ENCODE data around the gene CLCN2.
A peak's percentile ranks its signal among the peaks of the same experiment; 100 is the strongest.

Gene CLCN2

DNA sequence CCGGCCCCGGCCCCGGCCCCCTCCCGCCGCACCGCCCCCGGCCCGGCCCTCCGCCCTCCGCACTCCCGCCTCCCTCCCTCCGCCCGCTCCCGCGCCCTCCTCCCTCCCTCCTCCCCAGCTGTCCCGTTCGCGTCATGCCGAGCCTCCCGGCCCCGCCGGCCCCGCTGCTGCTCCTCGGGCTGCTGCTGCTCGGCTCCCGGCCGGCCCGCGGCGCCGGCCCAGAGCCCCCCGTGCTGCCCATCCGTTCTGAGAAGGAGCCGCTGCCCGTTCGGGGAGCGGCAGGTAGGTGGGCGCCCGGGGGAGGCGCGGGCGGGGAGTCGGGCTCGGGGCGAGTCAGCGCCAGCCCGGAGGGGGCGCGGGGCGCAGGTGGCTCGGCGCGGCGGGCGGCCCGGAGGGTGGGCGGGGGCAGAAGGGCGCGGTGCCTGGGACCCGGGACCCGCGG, 18.8 kb upstream of the CLCN2 start:
- no peak for DNase-seq

DNA sequence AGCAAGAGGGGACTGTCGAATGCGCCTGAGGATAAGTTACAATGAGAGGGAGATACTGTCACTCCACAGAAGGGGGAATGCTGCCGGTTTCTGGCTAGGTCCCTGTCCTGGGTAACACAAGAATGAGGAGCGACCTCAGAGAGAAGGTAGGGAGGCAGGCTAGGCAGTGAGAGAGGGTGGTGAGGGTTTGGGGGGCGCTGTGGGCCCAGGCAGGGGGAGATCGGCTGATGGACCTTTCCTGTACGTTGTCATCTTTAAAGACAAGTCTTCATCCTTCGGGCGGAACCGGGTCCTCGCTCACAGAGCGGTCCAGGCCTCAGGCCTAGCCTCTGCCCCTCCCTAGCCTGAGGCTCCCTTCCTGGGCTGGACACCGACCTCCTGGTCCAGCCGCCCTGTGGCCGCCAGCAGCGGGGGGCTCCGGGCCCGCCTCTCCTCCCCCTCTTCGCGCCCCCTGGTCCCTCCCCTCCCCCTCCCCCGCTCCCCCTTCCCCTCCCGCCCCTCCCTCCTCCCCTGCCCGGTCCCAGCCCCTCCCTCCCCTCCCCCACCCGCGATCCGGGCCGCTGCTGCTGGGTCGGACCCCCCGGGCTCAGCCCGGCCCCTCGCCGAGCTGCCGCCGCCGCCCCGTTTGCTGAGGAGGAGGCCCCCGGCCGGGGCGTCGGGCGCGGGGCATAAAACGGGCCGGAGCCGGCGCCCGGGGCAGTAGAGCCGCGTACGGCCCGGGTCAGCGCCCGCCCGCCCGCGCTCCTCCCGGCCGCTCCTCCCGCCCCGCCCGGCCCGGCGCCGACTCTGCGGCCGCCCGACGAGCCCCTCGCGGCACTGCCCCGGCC, 18.2 kb upstream of the CLCN2 start, which contains the start of gene CHRD:
Gene CHRD (plus strand): TSS at position 697 of the 827 bp plus-strand sequence. CDS start 265 bp downstream, outside the sequence.
- DNase-seq = no peak

DNA sequence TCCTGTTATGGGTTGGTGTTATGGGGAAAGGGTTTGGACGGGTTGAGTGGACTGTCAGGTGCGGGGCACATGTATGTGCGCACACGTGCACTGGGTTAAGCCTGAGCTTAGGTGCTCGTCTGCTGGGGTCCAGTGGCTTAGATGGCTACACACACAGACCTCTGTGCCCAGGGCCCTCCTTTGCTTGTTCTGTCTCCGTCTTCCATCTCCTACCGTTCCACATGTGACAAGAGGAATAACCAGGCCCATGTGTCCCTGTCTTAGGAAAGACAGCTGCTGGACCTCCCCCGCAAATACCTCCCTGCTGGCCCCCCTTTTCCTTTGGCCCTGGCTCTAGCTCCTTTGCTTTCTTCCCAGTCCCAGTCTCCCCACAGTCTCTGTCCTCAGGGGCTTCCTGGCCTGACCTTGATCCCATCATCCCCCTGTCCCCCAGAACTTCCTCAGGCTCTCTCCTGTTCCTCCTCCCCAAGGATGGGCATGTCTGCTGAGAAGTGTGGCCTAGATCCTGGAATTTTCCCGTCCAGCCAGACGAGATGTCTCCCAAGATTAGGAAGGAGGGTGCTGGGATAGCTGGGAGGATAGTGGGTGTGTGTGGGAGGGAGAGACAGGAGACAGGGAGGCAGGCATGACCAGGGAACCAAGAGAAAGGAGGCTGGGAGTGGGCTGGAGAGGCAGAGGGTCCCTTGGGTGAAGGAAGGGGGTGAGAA, 17.4 kb upstream of the CLCN2 start:
- no peak for DNase-seq

DNA sequence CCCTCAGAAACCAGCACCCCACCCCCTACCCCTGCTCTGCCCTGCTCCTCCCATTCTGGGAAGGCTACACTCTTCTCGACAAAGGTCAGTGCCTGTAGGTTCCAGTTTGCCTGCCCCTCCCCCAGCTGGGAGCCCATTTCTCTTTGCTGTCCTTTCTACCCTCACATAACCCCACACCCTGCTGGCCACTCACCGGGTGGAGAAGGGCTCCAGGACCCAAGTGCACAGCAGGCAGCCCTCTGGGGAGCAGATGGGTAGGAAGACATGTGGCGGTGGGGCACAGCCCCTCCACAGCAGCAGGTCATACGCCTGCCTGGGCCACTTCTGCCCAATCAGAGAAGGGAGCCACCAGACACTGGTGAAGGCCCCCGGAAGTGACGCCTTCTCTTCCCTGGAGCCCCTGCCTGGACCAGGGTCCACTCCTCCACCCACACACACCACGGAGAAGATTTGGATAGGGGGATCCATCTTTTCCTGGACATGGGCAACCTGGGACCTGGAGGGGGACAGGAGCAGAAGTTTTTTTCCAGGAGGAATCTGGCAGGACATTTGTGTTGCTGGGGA, 16.6 kb upstream of the CLCN2 start, which contains the start of gene THPO:
Gene THPO (minus strand): TSS at position 326 of the 564 bp plus-strand sequence. CDS start 1,948 bp downstream, outside the sequence.
- DNase-seq = no peak

DNA sequence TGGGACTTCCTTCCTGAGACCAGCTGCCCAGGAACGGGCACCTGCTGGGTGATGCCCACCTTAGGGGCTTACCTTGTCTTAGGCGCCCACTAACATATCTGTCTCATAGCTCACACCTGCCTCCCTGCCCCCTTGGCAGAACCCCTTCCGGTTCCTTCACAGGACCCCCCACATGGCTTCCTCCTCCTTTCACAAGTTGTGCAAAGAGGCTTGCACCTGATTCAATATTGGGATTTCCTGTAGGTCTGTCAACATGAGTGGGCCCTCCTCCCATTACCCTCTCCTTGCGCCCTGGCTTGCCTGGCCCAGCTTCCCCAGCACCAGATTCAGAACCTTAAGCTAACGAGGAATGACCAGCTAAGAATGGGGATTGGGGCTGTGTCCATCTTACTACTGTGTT, 16.0 kb upstream of the CLCN2 start:
- no peak for DNase-seq

DNA sequence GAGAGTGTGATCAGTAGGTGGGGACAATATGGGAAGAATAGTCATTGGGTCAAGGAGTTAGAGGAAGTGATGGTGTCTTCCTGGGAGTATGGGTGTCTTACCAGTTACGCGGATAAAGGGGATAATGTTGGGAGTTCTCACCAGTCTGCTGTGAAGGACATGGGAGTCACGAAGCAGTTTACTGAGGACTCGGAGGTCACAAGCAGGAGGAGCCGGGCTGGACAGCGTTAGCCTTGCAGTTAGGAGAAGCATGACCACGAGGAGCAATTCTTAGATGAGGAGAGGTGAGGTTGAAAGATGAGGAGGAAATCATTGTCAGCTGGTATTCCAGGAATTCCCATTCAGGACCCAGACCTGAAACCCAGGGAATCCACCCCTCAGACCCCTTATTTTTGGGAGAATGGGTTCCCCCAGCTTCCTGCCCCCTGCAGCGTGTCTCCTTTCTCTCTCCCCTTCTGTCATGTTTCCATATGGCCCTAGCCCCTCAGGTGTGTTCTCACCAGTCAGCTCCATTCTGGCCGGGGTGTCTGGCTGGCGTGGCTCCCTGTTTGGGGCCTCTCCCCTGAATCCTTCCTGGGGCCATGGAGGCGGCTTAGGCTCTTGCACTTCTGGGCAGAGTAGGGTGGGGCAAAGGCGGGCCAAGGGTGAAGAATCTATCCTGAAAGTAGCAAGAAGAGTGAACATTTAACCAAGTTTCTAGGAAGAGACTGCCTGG, 14.5 kb upstream of the CLCN2 start:
- no peak for DNase-seq

DNA sequence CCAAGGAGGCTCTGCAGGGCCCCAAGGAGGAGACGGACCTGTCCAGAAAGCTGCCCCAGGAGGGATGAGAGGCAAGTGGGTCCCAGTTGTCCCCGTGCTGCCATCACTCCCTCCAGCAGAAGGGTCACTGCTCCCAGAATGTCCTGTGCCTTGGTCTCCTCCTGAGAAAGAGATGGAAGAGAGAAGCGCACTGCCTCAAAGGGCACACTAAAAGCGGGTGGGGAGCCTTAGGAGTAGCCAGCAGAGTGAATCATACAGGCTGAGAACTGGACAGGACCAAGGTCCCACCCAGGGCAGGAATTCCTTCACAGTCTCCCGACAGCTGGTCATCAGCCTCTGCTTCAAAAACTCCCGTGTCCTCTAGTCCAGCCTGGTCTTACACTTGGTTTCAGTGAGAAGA, 12.0 kb upstream of the CLCN2 start:
- no peak for DNase-seq

DNA sequence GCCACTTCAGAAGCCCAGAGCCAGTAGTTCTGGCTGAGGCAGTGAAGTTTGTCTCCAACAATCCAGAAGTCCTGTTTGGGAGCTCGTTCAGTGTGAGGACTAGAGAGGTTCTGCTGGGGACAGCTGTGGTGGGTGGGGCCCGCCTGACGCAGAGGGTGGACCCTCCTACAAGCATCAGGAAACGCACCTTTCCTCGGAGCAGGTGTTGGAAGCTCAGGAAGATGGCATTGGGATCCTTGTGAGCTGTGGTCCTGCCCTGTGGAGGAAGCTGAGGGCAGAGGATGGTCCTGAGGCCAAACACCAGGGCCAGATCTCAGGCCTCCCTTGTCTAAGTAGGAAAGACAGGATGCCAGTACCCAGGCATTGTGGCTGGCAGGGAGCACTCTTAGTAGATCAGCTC, 11.5 kb upstream of the CLCN2 start:
- DNase-seq = no peak

DNA sequence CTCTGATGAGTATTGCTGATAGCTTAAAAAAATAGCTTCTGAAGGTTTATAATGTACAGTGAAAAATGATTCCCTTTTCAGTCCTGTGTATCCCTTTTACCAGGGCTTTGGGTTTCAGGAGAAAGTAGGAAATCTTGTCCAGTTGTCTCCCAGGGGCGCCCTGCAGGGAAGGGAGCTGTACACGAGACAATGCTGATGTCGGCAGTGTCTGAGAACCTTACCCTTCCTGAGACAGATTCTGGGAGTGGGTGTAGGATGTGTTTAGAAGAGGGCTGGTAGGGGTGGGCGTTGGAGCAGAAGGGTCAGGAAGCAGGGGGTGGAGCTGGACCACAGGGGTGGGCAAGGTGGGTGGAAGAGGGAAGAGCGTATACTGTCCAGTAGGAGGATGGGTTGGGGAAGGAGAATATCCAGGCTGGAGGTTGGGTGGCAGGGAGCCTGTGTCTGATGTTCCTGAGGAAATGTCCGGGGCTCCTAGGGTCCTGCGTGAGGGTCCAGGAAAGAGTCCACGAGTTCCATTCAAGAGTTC, 11.0 kb upstream of the CLCN2 start:
- DNase-seq = no peak

DNA sequence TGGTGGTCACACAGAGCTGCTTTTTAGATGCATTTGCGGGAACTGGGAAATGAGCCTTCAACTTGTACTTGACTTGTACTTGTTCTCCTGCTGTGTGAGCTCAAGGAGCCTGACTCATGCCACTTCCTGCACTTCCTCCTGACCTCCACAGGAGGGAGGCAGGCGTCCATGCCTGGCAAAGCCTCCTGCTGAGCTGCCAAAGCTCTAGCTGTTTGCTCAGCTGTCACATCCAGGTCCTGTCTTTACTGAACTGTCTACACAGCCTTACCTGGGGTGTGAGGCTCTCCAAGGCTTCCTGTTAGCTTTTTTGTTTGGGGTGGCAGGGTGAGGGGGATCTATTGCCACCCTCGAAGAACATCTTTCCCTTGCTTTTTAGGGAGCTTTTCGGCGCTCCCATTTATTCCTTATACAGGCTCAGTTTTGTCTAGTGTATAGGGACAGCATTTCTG, 10.2 kb upstream of the CLCN2 start:
- peak; percentile 41 for DNase-seq

DNA sequence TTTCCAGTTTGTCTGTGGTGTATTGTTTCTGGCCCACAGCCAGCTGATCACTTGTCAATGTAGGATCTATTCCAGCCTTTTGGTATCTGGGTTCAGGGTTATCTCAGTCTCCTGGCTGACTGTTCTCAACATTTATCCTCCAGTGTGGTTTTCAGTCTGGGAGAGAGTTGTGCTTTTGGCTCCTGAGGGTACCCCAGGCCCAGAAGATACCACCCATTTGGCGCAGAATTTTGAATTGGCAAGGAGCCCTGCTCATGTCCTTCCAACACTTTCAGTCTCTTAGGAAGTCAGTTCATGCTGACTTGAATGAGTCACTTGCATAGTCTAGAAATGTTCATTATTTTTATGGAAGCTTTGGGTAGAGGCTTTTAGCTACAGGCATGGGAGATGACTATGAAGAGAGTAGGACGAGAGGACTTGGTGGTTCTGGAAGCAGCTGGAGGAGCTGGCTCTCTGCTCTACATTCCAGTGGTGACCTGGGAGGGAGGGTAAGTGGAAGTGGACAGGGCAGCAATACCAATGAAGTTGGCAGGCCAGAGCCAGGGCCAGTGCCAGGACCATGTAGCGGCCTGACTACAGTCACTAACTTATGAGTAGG, 7.3 kb upstream of the CLCN2 start:
- no peak for DNase-seq

DNA sequence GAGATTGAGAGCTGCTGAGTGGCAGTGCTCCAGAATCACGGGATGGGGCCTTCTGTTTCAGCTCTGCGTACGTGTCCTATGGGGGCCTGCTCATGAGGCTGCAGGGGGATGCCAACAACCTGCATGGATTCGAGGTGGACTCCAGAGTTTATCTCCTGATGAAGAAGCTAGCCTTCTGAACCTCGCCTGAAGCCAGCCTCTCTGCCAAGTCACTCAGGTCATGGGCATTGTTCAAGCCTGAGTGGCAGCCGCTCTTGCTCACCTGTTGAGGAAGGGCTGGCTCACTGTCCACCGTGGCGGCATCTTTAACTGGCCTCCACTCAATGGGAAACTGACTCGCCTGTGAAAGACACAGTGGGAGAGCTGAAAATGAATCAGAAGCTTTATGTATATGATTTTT, 6.7 kb upstream of the CLCN2 start:
- no peak for DNase-seq

DNA sequence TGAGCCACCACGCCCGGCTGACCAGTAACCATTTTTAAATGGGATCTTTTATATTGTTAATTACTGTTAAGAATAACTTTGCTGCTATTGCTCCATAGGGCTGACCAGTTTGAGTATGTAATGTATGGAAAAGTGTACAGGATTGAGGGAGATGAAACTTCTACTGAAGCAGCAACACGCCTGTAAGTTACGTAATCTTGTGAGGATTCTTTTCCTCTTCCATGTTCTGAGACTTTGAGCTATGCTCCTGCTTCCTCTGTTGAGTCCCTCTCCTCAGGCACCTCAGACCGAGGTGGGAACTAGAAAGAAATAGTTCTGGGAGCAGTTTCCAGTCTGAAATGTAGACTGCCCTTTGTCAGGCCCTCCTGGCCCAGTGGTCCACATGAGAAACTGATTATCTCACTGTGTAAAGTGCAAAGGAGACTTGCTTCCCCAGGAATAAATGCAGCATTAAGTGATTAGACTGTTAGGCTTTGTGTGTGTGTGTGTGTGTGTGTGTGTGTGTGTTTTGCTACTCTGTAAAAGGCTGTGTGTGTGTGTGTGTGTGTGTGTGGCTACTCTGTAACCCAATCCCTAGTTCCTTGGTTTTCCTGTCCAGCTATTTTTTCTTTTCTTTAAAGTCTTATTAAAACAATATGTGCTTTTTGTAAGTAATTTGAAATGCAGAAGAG, 5.3 kb upstream of the CLCN2 start:
- no peak for DNase-seq

DNA sequence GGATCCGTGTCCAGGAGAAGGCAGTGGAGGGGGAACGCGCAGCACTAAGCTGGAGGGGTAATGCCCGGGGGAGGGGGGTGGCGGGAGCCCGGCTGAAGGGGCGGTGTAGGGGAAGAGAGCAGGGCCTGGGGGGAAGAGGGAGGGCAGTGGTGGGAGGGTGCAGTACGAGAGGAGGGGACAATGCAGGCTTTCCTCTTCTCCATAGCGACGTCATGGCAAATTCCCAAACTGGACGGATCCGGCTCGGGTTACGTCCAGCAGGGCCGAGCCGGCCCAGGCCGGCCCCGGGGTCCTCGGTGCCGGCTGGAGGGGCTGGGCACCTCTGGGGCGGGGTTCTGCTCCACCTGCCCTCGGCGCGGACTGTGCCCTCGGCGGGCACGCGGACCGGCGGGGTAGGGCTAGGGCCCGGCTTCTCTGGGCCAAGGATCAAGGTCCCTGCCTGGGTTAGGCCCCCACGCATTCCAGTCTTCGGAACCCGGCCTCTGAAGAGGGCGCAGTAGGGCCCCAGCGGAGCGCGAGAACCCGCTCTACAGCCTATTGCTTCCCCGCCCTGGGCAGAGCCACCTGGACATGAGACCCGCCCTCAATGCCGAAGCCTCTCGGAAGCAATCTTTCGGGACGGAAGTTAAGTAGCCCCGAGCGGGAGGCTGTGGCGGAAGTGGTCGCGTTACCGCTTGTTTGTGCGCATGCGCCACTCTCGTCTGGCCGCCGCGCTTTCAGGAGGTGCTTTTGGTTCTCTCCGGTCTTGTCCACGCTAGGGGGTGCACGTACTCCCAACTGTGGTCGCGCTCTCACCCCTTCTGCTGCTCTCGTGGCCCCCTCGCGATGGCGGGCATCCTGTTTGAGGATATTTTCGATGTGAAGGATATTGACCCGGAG, 1.5 kb upstream of the CLCN2 start:
- peak; percentile 89 for DNase-seq

DNA sequence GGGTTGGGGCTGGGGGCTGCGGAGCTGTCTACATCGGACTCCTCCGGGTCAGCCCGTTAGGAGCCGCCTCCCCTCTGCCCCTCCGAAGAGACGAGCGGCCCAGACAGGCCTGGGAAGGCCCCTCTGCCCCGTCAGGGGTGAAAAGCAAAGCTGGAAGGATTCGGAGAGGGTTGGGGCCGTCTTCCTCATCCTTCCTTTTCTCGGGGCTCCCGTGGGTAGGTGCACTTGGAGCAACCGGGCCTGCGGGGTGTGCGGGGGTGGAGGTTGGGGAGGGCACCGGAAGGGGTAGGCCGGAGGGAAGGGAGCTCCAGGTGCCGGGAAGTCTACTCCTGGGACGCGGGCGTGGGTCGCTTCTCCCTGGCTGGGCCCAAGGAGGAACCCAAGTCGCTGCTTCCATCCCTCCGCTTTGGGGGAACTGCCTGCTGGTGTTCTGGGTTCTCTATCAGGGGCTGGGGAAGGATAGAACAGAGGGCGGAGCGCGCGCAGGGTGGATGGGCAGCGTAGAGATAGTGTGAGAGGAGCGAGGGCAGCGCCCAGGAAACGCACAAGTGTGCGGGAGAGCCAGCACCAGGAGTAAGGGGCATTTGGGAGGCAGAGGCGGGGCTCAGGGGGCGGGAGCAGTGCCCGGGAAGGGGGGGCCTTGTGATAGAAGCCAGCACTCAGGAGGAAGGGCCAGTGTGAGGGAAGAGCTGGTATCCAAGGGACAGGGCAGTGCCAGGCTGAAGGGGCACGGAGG, 695 bp upstream of the CLCN2 start:
- peak; percentile 22 for DNase-seq

DNA sequence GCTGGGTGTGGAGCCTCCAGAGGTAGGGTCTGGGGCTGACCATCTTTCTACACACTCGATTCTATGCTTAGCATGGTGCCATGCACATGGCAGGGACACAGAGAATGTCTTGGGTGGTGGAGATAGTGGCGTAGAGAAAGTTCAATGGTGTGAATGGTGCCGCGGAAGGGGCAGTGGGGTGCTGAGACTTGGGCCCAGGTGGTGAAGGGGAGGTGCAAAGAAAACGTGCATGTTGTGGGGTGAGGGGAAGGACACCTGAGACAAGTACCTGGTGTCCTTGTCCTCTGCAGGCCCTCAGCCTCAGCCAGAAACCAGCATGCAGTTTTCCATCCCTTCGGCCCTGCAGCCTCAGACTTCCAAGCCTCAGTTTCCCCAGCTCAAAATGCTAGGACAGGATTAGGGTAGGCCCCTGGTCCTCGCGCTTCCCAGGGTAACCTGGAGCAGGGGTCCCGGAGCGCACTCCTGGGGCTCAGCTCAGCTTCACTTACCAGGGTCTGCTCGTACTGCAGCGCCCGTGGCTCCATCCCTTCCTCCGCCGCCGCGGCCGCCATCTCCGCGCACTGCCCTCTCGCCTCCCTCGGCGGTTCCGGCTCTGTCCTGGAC, 375 bp downstream of the CLCN2 start:
- no peak for DNase-seq

DNA sequence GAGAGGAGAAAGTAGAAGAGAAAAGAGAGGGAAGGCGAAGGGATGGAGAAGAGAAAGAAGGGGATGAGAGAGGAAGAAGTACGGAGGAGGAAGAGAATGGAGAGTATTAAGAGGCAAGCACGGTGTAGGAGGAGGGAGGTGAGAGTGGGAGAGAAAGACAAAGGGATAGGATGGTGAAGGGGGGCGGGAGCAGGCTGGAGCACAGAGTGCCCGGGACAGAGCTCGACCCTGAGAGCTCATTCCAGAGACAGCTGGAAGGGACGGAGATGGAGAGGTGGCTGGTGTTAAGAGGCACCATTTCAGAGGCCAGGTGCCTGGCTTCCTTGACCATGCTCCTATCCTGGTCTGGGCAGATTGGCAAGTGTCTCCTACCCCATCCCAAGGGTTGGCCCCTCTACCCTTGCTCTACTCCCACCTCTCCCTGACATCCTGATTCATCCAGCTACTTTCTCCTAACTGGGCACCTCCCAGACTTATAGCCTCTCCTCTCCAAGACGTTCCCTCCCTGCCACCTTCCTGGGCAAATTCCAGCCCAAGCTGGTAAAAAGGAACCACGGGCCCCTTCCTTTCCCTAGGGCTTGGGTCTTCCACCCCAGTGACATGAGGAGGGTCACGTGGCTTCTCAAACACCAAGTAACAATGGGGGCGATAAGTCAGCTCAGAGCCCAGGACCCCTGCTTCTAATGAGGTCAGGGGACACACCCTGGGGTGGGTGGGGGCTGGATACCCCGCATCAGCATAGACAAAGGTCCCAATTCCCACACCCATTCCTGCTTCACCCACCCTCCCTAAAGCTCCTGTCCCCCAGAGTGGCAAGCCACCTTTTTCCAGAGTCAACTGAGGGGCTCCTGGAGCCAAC, 1.1 kb downstream of the CLCN2 start:
- DNase-seq = no peak

DNA sequence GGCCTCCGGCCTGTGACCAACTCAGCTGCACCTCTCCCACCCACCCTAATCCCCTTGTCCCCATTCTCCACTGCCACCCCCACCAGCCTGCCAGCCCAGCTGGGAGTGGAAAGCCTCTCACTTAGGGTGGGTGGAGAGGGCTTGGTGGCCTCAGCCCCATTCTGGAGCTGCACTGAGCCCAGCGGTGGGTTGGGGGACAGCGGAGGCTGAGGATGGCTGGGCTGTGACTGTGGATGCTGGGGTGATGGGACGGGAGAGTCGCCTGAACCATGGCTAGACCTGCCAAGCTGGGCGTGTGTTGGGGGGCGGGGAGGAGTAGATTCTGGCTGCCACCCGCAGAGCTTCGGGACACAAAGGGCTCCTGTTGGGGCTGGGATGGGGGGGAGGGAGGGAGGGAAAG, 1.8 kb downstream of the CLCN2 start:
- DNase-seq = no peak

Data from activated effector memory CD4-positive, alpha-beta T cell treated with Interleukin-2 at 50 U/mL for 16 hours (primary cell).